GM18907 (cell line): ENCODE results near the gene LAMTOR3.

Experiments used
- ATAC-seq: cut with Tn5 transposase; IDR thresholded peaks from one replicate; pipeline ENCODE4 v1.9.1; 2021; ENCODE audit warnings: mild to moderate bottlenecking, moderate library complexity; ENCODE audit not compliant: unreplicated experiment

LAMTOR3 gene

GRCh38 chr4:99894161-99894997 lies at the start of gene LAMTOR3:
LAMTOR3 (minus strand) TSS chr4:99894427; CDS start chr4:99893963, 464 bp downstream.
- peak; percentile 99 for ATAC-seq

DNA sequence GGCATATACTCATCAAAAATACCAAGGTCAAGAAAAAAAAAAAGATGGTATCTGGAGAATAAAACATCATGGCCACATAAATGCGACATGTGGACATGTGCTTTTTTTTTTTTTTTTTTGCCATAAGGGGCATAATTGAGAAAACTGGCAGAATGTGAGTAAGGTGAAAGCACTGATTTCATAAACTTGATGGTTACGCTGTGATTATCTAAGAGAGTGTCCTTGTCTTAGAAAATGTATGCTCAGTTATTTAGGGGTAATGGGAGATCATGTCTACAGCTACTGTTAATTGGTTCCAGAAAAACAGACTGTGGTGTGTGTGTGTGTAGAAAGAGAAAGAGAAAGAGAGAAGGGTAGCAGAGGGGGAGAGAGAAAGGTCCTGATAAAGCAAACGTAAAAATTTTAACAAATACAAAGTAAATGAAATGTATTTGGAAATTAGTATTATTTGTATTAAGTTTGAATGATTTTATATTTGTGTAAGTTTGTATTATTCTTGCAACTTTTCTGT lies 44.1 kb upstream of the LAMTOR3 start:
- ATAC-seq = no peak

GRCh38 chr4:99934891-99935290 lies 40.7 kb upstream of the LAMTOR3 start:
- ATAC-seq = no peak

GRCh38 chr4:99927566-99927965 lies 33.3 kb upstream of the LAMTOR3 start:
- no peak for ATAC-seq

- ATAC-seq = no peak
Measured at GRCh38 chr4:99921174-99921573, 26.9 kb upstream of the LAMTOR3 start.

DNA sequence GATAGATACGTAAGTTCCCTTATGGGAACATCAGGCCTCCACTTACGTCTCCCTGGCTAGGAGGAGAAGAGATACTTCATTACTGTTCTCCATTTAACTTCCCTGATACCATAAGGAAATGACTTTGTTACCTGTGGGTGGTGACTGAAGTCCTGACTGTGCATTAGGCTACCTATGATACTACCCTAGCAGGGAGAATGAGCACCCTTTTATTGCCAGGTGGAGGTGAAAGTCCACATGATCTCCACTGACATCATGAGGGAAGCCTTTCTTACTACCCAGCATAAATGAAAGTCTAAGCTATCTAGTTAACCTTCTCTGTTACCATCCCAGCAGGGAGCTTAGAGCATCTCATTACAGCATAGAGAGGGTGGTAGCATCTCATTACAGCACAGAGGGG lies 24.4 kb upstream of the LAMTOR3 start:
- no peak for ATAC-seq

DNA sequence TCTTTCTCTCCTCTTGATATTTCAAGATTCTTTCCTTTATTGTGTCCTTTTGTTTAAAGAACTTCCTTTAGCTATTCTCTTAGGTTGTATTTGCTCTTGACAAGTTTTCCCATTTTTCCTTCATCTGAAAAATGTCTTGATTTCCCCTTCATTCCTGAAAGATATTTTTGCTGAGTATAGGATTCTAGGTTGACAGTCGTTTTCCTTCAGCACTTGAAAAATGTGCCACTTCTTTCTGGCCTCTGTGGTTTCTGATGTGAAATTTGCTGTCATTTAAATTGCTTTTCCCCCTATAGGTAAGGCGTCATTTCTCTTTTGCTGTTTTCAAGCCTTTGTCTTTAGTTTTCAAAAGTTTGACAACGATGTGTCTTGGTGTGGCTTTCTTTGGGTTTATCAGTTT lies 23.3 kb upstream of the LAMTOR3 start:
- no peak for ATAC-seq

- no peak for ATAC-seq
Measured at GRCh38 chr4:99915449-99915848, 21.2 kb upstream of the LAMTOR3 start.

DNA sequence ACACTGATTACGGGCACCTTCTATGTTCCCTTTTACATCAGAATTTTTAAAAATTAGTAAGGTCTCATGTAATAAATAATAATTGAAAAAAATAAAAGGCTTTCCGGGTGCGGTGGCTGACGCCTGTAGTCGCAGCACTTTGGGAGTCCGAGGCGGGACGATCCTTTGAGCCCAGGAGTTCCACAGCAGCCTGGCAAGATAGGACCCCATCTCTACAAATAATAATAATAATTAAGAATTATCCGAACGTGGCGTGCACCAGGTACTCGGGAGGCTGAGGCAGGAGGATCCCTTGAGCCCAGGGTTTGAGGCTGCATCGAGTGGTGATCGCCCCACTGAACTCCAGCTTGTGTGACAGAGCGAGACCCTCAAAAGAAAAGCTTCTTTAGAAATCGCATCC lies 771 bp upstream of the LAMTOR3 start:
- ATAC-seq = no peak

- ATAC-seq = no peak
Measured at GRCh38 chr4:99893839-99894160, 427 bp downstream of the LAMTOR3 start.

- no peak for ATAC-seq
Measured at GRCh38 chr4:99893029-99893428, 1.2 kb downstream of the LAMTOR3 start.

GRCh38 chr4:99891351-99891750 lies 2.9 kb downstream of the LAMTOR3 start:
- no peak for ATAC-seq

- no peak for ATAC-seq
Measured at GRCh38 chr4:99887837-99888236, 6.4 kb downstream of the LAMTOR3 start.

DNA sequence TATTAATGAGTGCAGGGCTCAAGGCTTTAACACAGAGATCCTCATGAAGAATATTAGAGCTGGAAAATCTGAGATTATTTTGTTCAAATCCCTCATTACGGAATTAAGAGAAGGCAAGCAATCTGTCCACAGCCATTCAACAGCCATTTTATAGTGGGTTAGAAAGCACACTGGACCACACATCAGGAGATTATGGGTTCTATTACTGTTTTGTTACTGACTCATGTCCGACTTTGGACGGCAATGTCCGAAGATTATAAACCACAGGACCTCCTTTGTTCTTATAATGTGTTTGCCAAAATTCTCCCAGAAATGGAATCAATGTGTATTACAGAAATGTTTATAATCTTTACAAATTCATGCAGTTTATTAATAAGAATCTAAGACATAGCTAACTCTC lies 8.1 kb downstream of the LAMTOR3 start:
- ATAC-seq = no peak

DNA sequence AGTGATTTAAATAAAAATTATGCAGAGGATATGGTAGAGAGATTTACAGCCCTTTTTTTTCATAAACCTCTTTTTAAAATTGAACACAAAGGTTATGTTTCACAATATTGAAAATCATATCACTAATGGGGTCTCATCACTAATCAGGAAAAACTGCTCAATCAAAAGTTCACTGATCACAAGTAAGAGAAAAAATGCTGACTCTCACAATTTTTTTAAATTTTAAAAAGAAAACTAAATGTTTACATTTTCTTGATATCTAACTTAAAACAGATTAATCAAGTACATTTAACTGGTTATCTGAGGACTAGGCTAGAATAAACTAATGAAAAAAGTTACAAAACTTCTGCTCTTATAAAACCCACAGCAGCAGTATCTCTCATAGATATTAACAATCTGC lies 8.5 kb downstream of the LAMTOR3 start:
- no peak for ATAC-seq

GRCh38 chr4:99885063-99885664 lies 9.1 kb downstream of the LAMTOR3 start:
- no peak for ATAC-seq

GRCh38 chr4:99879458-99879857 lies 14.8 kb downstream of the LAMTOR3 start:
- no peak for ATAC-seq

GRCh38 chr4:99878604-99879003 lies 15.6 kb downstream of the LAMTOR3 start:
- ATAC-seq = peak; percentile 51

- ATAC-seq = no peak
Measured at GRCh38 chr4:99876946-99877345, 17.3 kb downstream of the LAMTOR3 start.

GRCh38 chr4:99875071-99875470 lies 19.2 kb downstream of the LAMTOR3 start:
- ATAC-seq = no peak

DNA sequence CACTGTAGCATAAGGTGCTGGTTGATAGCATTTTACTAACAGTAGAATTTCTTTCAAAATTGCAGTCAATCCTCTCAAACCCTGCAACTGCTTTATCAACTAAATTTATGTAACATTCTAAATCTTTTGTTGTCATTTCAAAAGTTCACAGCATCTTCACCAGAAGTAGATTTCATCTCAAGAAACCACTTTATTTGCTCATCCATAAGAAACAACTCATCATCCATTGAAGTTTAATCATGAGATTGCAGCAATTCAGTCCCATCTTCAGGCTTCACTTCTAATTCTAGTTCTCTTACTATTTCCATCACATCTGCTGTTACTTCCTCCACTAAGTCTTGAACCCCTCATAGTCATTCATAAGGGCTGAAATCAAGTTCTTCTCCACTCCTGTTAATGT lies 21.7 kb downstream of the LAMTOR3 start:
- ATAC-seq = no peak

DNA sequence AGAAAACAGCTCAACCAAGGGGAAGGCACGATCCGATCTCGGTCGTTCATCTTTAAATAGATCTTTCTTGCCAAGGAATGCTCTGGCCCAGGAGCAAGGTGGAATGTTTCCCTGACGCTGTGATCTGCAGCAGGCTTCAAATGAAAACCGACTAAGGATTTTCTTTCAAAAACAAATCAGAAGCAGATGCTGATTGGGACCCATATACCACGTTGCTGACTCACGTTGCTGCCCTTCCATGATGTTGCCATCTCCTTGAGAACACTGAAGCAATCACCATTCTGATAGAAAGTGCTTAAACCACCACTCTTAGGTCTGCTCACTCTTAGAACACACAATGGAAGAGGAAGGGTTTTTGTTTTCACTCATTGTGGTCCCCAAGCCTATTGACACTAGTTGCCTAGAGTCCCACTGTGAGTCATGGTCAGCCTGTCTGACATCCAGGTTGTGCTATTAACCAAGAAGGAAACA lies 26.1 kb downstream of the LAMTOR3 start:
- peak; percentile 67 for ATAC-seq
